Activated T-helper 1 cell treated with Interleukin-2 at 50 U/mL for 16 hours (primary cell): ENCODE results near the gene HUWE1.
"Not testable (repeated sequence)": the region's sequence is repeated elsewhere in the genome, so short reads cannot be mapped to it uniquely, and the experiment has no call there.

ENCODE experiments used
- DNase-seq: peaks from one replicate; pipeline ENCODE4 v3.0.0-alpha.2; 2020; ENCODE audit warnings: low read depth

The HUWE1 gene

GRCh38 chrX:53616946-53617345 is 69.6 kb downstream of the HUWE1 start:
- no peak for DNase-seq

- no peak for DNase-seq
Measured at GRCh38 chrX:53606456-53606855, 80.1 kb downstream of the HUWE1 start.

- no peak for DNase-seq
Measured at GRCh38 chrX:53605004-53605403, 81.5 kb downstream of the HUWE1 start.

- DNase-seq: no peak
Measured at GRCh38 chrX:53599781-53600396, 86.6 kb downstream of the HUWE1 start.

- DNase-seq: no peak
Measured at GRCh38 chrX:53598169-53598568, 88.3 kb downstream of the HUWE1 start.

GRCh38 chrX:53595266-53595810 is 91.2 kb downstream of the HUWE1 start:
- no peak for DNase-seq

GRCh38 chrX:53594354-53594753 is 92.2 kb downstream of the HUWE1 start:
- DNase-seq: no peak

GRCh38 chrX:53587795-53588420 is 98.6 kb downstream of the HUWE1 start:
- DNase-seq: no peak

GRCh38 chrX:53584891-53585290 is 101.6 kb downstream of the HUWE1 start:
- DNase-seq: no peak

- no peak for DNase-seq
Measured at GRCh38 chrX:53583571-53583970, 102.9 kb downstream of the HUWE1 start.

- no peak for DNase-seq
Measured at GRCh38 chrX:53580742-53581504, 105.6 kb downstream of the HUWE1 start.

GRCh38 chrX:53571494-53571893 is 115.0 kb downstream of the HUWE1 start:
- DNase-seq: no peak

- DNase-seq: no peak
Measured at GRCh38 chrX:53563324-53563723, 123.2 kb downstream of the HUWE1 start.

GRCh38 chrX:53561912-53562311 is 124.6 kb downstream of the HUWE1 start:
- no peak for DNase-seq

- DNase-seq: no peak
Measured at GRCh38 chrX:53558646-53559045, 127.9 kb downstream of the HUWE1 start.

GRCh38 chrX:53556868-53557267 is 129.7 kb downstream of the HUWE1 start:
- DNase-seq: no peak

GRCh38 chrX:53550756-53551463 is 135.6 kb downstream of the HUWE1 start:
- DNase-seq: no peak

GRCh38 chrX:53547668-53548067 is 138.9 kb downstream of the HUWE1 start:
- no peak for DNase-seq

GRCh38 chrX:53544936-53545335 is 141.6 kb downstream of the HUWE1 start:
- no peak for DNase-seq

- no peak for DNase-seq
Measured at GRCh38 chrX:53538781-53539180, 147.7 kb downstream of the HUWE1 start.

- not testable (repeated sequence) for DNase-seq
Measured at GRCh38 chrX:53531255-53531966, 155.1 kb downstream of the HUWE1 start.

GRCh38 chrX:53526999-53527398 is 159.5 kb downstream of the HUWE1 start:
- DNase-seq: no peak
